ENCODE results near the gene CREBL2. TPM values are rescaled to one million over a fixed set of nuclear protein-coding genes. Genes with fewer than 3 reads are reported as not detected.
A peak's percentile ranks its signal among the peaks of the same experiment; 100 is the strongest.

CREBL2 gene
- total and polyA plus RNA-seq, 2 of the 13 experiments (the other 11 are each of a cell fraction or from before 2014, with no cell fraction given) = 6.9 to 8.4 TPM

DNA sequence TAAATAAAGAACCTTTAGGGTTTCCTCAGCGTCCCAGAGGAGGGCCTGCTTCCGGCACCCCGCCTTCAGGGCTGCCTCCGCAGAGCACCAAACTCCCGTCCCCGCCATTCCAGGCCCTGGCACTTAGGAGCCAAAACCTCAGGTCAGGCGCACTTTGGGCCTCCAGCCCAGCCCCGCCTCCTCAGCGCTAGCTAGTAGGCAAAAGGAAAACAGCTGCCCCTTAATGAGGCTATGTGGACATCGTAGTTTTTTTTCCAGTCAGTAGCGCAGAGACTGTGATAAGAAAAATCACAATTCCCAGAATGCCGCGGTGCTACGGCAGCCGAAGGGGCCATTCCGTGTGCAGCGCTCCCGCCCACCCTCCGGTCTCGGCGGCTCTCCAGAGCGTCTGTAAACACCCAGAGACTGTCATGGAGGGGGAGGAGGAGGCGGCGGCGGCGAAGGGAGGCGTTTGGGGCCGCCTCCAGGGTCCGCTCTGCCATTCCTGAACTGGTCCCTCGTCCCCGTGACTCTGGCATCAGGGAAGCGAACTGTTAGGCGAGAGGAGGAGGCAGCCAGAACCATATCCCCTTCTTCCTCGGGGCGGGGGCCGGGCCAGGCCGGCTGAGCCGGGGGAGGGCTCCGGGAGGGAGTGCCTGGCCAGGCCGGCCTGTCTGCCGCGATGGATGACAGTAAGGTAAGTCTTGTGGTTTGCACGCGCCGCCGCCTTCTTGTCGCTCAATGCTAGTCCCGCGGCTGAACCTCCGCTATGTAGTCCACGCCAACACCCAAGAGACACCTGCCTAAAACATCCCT, at the start of gene CREBL2 (continued):
- TF ChIP-seq, protein P1, sequence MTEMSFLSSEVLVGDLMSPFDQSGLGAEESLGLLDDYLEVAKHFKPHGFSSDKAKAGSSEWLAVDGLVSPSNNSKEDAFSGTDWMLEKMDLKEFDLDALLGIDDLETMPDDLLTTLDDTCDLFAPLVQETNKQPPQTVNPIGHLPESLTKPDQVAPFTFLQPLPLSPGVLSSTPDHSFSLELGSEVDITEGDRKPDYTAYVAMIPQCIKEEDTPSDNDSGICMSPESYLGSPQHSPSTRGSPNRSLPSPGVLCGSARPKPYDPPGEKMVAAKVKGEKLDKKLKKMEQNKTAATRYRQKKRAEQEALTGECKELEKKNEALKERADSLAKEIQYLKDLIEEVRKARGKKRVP (CRISPR knock-in tag; IDR thresholded peaks at IDR 0.05) = peak in 1 of 2 experiments; percentile 57; a peak in 1 of 4 replicates
- TF ChIP-seq RFX5 (IDR thresholded peaks at IDR 0.05; ENCODE audit: low read depth, low read length) (no peak; the same call in 1 of the 2 replicates), RFXAP (CRISPR knock-in tag; IDR thresholded peaks at IDR 0.05; ENCODE audit: borderline replicate concordance) (no peak; the same call in 1 of the 2 replicates), CEBPG (CRISPR knock-in tag; IDR thresholded peaks at IDR 0.05) (peak; percentile 43), SIX4 (CRISPR knock-in tag; IDR thresholded peaks at IDR 0.05) (no peak; the same call in 1 of the 2 replicates), EHMT2 (IDR thresholded peaks at IDR 0.05; ENCODE audit: borderline replicate concordance, low read depth, low read length) (no peak; the same call in 1 of the 2 replicates), ZNF883 (CRISPR knock-in tag; IDR thresholded peaks at IDR 0.05; ENCODE audit: not compliant biosample characterization) (no peak), ETV5 (CRISPR knock-in tag; IDR thresholded peaks at IDR 0.05; ENCODE audit: borderline replicate concordance) (peak; percentile 66; the same call in 1 of the 2 replicates), GATAD2A (CRISPR knock-in tag; IDR thresholded peaks at IDR 0.05) (peak; percentile 86), ARID2 (CRISPR knock-in tag; IDR thresholded peaks at IDR 0.05; ENCODE audit: borderline replicate concordance) (no peak), KLF11 (CRISPR knock-in tag; IDR thresholded peaks at IDR 0.05) (no peak), ZNF225 (CRISPR knock-in tag; IDR thresholded peaks at IDR 0.05) (no peak), KLF16 (CRISPR knock-in tag; IDR thresholded peaks at IDR 0.05) (peak in 1 of 2 experiments; percentile 92; a peak in 1 of 4 replicates), DR1 (CRISPR knock-in tag; IDR thresholded peaks at IDR 0.05) (peak; percentile 62; the same call in 1 of the 2 replicates), ZBTB7A (CRISPR knock-in tag; IDR thresholded peaks at IDR 0.05) (no peak; the same call in 1 of the 2 replicates), ZNF232 (CRISPR knock-in tag; IDR thresholded peaks at IDR 0.05; ENCODE audit: borderline replicate concordance) (peak; percentile 19; the same call in 1 of the 2 replicates)
- TF ChIP-seq, protein P2, sequence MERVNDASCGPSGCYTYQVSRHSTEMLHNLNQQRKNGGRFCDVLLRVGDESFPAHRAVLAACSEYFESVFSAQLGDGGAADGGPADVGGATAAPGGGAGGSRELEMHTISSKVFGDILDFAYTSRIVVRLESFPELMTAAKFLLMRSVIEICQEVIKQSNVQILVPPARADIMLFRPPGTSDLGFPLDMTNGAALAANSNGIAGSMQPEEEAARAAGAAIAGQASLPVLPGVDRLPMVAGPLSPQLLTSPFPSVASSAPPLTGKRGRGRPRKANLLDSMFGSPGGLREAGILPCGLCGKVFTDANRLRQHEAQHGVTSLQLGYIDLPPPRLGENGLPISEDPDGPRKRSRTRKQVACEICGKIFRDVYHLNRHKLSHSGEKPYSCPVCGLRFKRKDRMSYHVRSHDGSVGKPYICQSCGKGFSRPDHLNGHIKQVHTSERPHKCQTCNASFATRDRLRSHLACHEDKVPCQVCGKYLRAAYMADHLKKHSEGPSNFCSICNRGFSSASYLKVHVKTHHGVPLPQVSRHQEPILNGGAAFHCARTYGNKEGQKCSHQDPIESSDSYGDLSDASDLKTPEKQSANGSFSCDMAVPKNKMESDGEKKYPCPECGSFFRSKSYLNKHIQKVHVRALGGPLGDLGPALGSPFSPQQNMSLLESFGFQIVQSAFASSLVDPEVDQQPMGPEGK (CRISPR knock-in tag; IDR thresholded peaks at IDR 0.05) = peak; percentile 88
- TF ChIP-seq, protein P3, sequence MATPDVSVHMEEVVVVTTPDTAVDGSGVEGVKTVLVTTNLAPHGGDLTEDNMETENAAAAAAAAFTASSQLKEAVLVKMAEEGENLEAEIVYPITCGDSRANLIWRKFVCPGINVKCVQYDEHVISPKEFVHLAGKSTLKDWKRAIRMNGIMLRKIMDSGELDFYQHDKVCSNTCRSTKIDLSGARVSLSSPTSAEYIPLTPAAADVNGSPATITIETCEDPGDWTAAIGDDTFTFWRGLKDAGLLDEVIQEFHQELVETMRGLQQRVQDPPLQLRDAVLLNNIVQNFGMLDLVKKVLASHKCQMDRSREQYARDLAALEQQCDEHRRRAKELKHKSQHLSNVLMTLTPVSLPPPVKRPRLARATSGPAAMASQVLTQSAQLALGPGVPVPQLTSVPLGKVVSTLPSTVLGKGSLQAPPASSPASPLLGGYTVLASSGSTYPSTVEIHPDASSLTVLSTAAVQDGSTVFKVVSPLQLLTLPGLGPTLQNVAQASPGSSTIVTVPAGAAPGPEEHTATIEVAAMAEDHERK (CRISPR knock-in tag; IDR thresholded peaks at IDR 0.05; ENCODE audit: low read depth) = peak; percentile 50; the same call in 1 of the 2 replicates
- TF ChIP-seq, protein P4, sequence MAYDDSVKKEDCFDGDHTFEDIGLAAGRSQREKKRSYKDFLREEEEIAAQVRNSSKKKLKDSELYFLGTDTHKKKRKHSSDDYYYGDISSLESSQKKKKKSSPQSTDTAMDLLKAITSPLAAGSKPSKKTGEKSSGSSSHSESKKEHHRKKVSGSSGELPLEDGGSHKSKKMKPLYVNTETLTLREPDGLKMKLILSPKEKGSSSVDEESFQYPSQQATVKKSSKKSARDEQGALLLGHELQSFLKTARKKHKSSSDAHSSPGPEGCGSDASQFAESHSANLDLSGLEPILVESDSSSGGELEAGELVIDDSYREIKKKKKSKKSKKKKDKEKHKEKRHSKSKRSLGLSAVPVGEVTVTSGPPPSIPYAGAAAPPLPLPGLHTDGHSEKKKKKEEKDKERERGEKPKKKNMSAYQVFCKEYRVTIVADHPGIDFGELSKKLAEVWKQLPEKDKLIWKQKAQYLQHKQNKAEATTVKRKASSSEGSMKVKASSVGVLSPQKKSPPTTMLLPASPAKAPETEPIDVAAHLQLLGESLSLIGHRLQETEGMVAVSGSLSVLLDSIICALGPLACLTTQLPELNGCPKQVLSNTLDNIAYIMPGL (CRISPR knock-in tag; IDR thresholded peaks at IDR 0.05; ENCODE audit: borderline replicate concordance in 1 of 2, low read depth in 1 of 2) = peak; percentile 92 to 93
- TF ChIP-seq, protein P5, sequence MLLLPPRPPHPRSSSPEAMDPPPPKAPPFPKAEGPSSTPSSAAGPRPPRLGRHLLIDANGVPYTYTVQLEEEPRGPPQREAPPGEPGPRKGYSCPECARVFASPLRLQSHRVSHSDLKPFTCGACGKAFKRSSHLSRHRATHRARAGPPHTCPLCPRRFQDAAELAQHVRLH (CRISPR knock-in tag; IDR thresholded peaks at IDR 0.05; ENCODE audit: borderline replicate concordance, low read depth) = peak; percentile 55; the same call in 1 of the 2 replicates

Measured in HepG2 (cell line).